ENCODE results near the gene SEM1.

SEM1 gene

GRCh38 chr7:96671854-96672253, 37.8 kb downstream of the SEM1 start:
- no peak for TF ChIP-seq CTCF (IDR thresholded peaks at IDR 0.05; ENCODE audit: extremely low read depth, missing control alignments)

GRCh38 chr7:96670338-96671289, 39.0 kb downstream of the SEM1 start:
- TF ChIP-seq CTCF (IDR thresholded peaks at IDR 0.05; ENCODE audit: extremely low read depth, missing control alignments), result no peak
- no peak for DNase-seq (ENCODE audit: low spot score)

More at GRCh38 chr7:96671854-96672253, 37.8 kb downstream of the SEM1 start:
- DNase-seq (ENCODE audit: low spot score), result no peak

- no peak for TF ChIP-seq CTCF (IDR thresholded peaks at IDR 0.05; ENCODE audit: extremely low read depth, missing control alignments)
- no peak for DNase-seq (ENCODE audit: low spot score)
These were observed 39.8 kb downstream of the SEM1 start for GRCh38 chr7:96669812-96670211.

- TF ChIP-seq CTCF (IDR thresholded peaks at IDR 0.05; ENCODE audit: extremely low read depth, missing control alignments), result no peak
- no peak for DNase-seq (ENCODE audit: low spot score)
These were observed 42.6 kb downstream of the SEM1 start for GRCh38 chr7:96667026-96667425.

GRCh38 chr7:96665689-96666088, 44.0 kb downstream of the SEM1 start:
- no peak for DNase-seq (ENCODE audit: low spot score)
- no peak for TF ChIP-seq CTCF (IDR thresholded peaks at IDR 0.05; ENCODE audit: extremely low read depth, missing control alignments)

- TF ChIP-seq CTCF (IDR thresholded peaks at IDR 0.05; ENCODE audit: extremely low read depth, missing control alignments), result no peak
- no peak for DNase-seq (ENCODE audit: low spot score)
These were observed 44.9 kb downstream of the SEM1 start for GRCh38 chr7:96664793-96665192.

- TF ChIP-seq CTCF (IDR thresholded peaks at IDR 0.05; ENCODE audit: extremely low read depth, missing control alignments), result no peak
- DNase-seq (ENCODE audit: low spot score), result no peak
These were observed 45.7 kb downstream of the SEM1 start for GRCh38 chr7:96663871-96664445.

Data from GM20000 (cell line).